GM23248 (cell line): ENCODE results near the gene ABHD12B. TPM values are rescaled to one million over a fixed set of nuclear protein-coding genes. Genes with fewer than 3 reads are reported as not detected.
"Not testable (repeated sequence)": the region's sequence is repeated elsewhere in the genome, so short reads cannot be mapped to it uniquely, and the experiment has no call there.

ENCODE experiments used
- DNase-seq: peaks from one replicate; pipeline ENCODE4 v3.0.0-alpha.2; 2015
- H2AFZ ChIP-seq: fragments of 200-600 bp; sonication (generic); 2 replicates; pipeline ENCODE4 v1.6.1; 2016; ENCODE audit warnings: antibody characterized with exemption
- H3F3A ChIP-seq: fragments of 200-600 bp; sonication (generic); 2 replicates; pipeline ENCODE4 v1.6.1; 2016; ENCODE audit warnings: mild to moderate bottlenecking, antibody characterized with exemption, mixed run types; ENCODE audit not compliant: insufficient read depth
- H3K27ac ChIP-seq: fragments of 200-600 bp; sonication (generic); 2 replicates; pipeline ENCODE4 v1.5.1; 2016; ENCODE audit warnings: mild to moderate bottlenecking
- H3K27me3 ChIP-seq: fragments of 200-600 bp; sonication (generic); replicated peaks from 2 replicates; pipeline ENCODE4 v1.6.1; 2016; ENCODE audit warnings: mild to moderate bottlenecking; ENCODE audit not compliant: insufficient read depth
- H3K36me3 ChIP-seq: fragments of 200-600 bp; sonication (generic); 2 replicates; pipeline ENCODE4 v1.6.1; 2016; ENCODE audit warnings: low read depth, mild to moderate bottlenecking
- H3K4me1 ChIP-seq: fragments of 200-600 bp; sonication (generic); 2 replicates; pipeline ENCODE4 v1.6.1; 2016; ENCODE audit warnings: mild to moderate bottlenecking; ENCODE audit not compliant: insufficient read depth
- H3K4me2 ChIP-seq: fragments of 200-600 bp; sonication (generic); one replicate; pipeline ENCODE4 v1.6.1; 2016; ENCODE audit warnings: mild to moderate bottlenecking; ENCODE audit not compliant: unreplicated experiment
- H3K4me3 ChIP-seq: fragments of 200-600 bp; sonication (generic); 2 replicates; pipeline ENCODE4 v1.5.1; 2016; ENCODE audit warnings: mild to moderate bottlenecking
- H3K79me2 ChIP-seq: fragments of 200-600 bp; sonication (generic); 2 replicates; pipeline ENCODE4 v1.6.1; 2016; ENCODE audit warnings: mild to moderate bottlenecking; ENCODE audit not compliant: insufficient read depth
- H3K9ac ChIP-seq: fragments of 200-600 bp; sonication (generic); 2 replicates; pipeline ENCODE4 v1.6.1; 2016; ENCODE audit warnings: mild to moderate bottlenecking
- H3K9me2 ChIP-seq: fragments of 200-600 bp; sonication (generic); 2 replicates; pipeline ENCODE4 v1.6.1; 2016; ENCODE audit warnings: mixed run types, mild to moderate bottlenecking, moderate library complexity; ENCODE audit not compliant: insufficient read depth
- H3K9me3 ChIP-seq: fragments of 200-600 bp; sonication (generic); one replicate; pipeline ENCODE4 v1.6.1; 2017; ENCODE audit warnings: low read depth
- H4K20me1 ChIP-seq: fragments of 200-600 bp; sonication (generic); 2 replicates; pipeline ENCODE4 v1.6.0; 2016; ENCODE audit not compliant: insufficient read depth
- EZH2 ChIP-seq: fragments of 200-600 bp; sonication (generic); IDR thresholded peaks from 2 replicates; pipeline ENCODE4 v1.6.1; 2018; ENCODE audit warnings: antibody characterized with exemption, mild to moderate bottlenecking; ENCODE audit not compliant: insufficient read depth, poor library complexity, severe bottlenecking
- EZH2phosphoT487 ChIP-seq: fragments of 200-600 bp; sonication (generic); IDR thresholded peaks from 2 replicates; pipeline ENCODE4 v1.6.1; 2018; ENCODE audit warnings: antibody characterized with exemption, moderate library complexity, mild to moderate bottlenecking, low read depth; ENCODE audit not compliant: insufficient read depth
- WGBS, 2 experiments: methylation state at CpG; one replicate each; pipeline ENCODE4 v1.1.6; 2015 to 2017; ENCODE audit warnings: low lambda C conversion rate in 2 of 2, low coverage in 1 of 2; ENCODE audit errors: missing lambda C conversion rate in 2 of 2; 5-methylcytosine and 5-hydroxymethylcytosine counted together
- in situ Hi-C: fragments of 300-500 bp; cut with MboI; formaldehyde crosslinking; loops from 2 replicates; pipeline ENCODE4 v1.15.0; 2020
- polyA plus RNA-seq: library from polyadenylated mRNA; unstranded; fragments of >200 nt; fragmentation: Nextera tagmentation; extraction: Ambion mirVana; gene quantifications from 2 replicates; pipeline ENCODE4 v1.2.1, GENCODE V29; 2016
- total RNA-seq: library from RNA; depleted of rRNA; stranded (reverse); fragments of >200 nt; shearing (Covaris generic); gene quantifications from 2 replicates; pipeline ENCODE4 v1.2.3, GENCODE V29; 2014

ABHD12B gene
- total and polyA plus RNA-seq, 2 experiments from 2014 or later, result 0.31 TPM; not detected in 1

GRCh38 chr14:50883827-50884197, 12.0 kb downstream of the ABHD12B start:
- no peak for DNase-seq
- Histone ChIP-seq H3K27me3 (peaks cover 5% of the 10 kb centered on the region; the same call in 1 of the 2 replicates), H2AFZ (no peak overlapping the region), H3K79me2 (no peaks in the 10 kb centered on the region), H3K4me2 (no peak overlapping the region), H3K36me3 (no peaks in the 10 kb centered on the region), H3K9me2 (no peaks in the 10 kb centered on the region), H3K4me1 (no peaks in the 10 kb centered on the region), H4K20me1 (no peaks in the 10 kb centered on the region), H3K9me3 (no peaks in the 10 kb centered on the region), H3F3A (no peaks in the 10 kb centered on the region), H3K4me3 (no peak overlapping the region), H3K9ac (no peak overlapping the region), H3K27ac (no peak overlapping the region)
- TF ChIP-seq EZH2, result no peak
- no peak for TF ChIP-seq EZH2phosphoT487
- in situ Hi-C loops, result no loop called here
- 92 to 100% methylated on average over 1 of the region's 1 CpG for WGBS, 2 experiments

- no peaks in the 10 kb centered on the region for H3K36me3 ChIP-seq
- no peaks in the 10 kb centered on the region for H3K27me3 ChIP-seq
- in situ Hi-C loops, result no loop called here
- TF ChIP-seq EZH2phosphoT487, result no peak
- no peak for TF ChIP-seq EZH2
- no peak overlapping the region for H3K9ac ChIP-seq
- no peaks in the 10 kb centered on the region for H4K20me1 ChIP-seq
- H2AFZ ChIP-seq, result no peak overlapping the region
- no peaks in the 10 kb centered on the region for H3K79me2 ChIP-seq
- no peaks in the 10 kb centered on the region for H3F3A ChIP-seq
- H3K9me2 ChIP-seq, result no peaks in the 10 kb centered on the region
- H3K4me1 ChIP-seq, result no peaks in the 10 kb centered on the region
- no peak overlapping the region for H3K27ac ChIP-seq
- no peak overlapping the region for H3K4me3 ChIP-seq
- no peak overlapping the region for H3K4me2 ChIP-seq
- DNase-seq, result no peak
- no peaks in the 10 kb centered on the region for H3K9me3 ChIP-seq
Observed at GRCh38 chr14:50887476-50887875, 15.6 kb downstream of the ABHD12B start.

GRCh38 chr14:50892255-50892654, 20.4 kb downstream of the ABHD12B start:
- no peak overlapping the region for H2AFZ ChIP-seq
- no peaks in the 10 kb centered on the region for H3K4me1 ChIP-seq
- H3K9me2 ChIP-seq, result no peaks in the 10 kb centered on the region
- no peak overlapping the region for H3K4me3 ChIP-seq
- no peaks in the 10 kb centered on the region for H3K79me2 ChIP-seq
- H3K36me3 ChIP-seq, result no peaks in the 10 kb centered on the region
- H3K4me2 ChIP-seq, result no peak overlapping the region
- no peak overlapping the region for H3K27ac ChIP-seq
- in situ Hi-C loops, result no loop called here
- TF ChIP-seq EZH2, result no peak
- no peak for DNase-seq
- no peaks in the 10 kb centered on the region for H4K20me1 ChIP-seq
- H3K27me3 ChIP-seq, result no peaks in the 10 kb centered on the region
- H3F3A ChIP-seq, result no peaks in the 10 kb centered on the region
- no peaks in the 10 kb centered on the region for H3K9me3 ChIP-seq
- 58 to 75% methylated on average over 5 of the region's 5 CpGs for WGBS, 2 experiments
- no peak overlapping the region for H3K9ac ChIP-seq

- H3K36me3 ChIP-seq, H3K27ac ChIP-seq, H3K4me3 ChIP-seq, H3K4me1 ChIP-seq, H3F3A ChIP-seq, H3K79me2 ChIP-seq, H3K9me2 ChIP-seq, H3K4me2 ChIP-seq, H4K20me1 ChIP-seq, H3K9ac ChIP-seq, in situ Hi-C loops, H3K9me3 ChIP-seq, H2AFZ ChIP-seq, DNase-seq, H3K27me3 ChIP-seq: not testable (repeated sequence)
- WGBS, 2 experiments, result 83 to 87% methylated on average over 3 to 7 of the region's 7 CpGs
Observed at GRCh38 chr14:50896421-50896820, 24.6 kb downstream of the ABHD12B start.

- H3K27ac ChIP-seq, H3K79me2 ChIP-seq, DNase-seq, H4K20me1 ChIP-seq, H3K36me3 ChIP-seq, in situ Hi-C loops, H3K27me3 ChIP-seq, H3K9ac ChIP-seq, H3K4me1 ChIP-seq, H3K4me2 ChIP-seq, H3K4me3 ChIP-seq, H2AFZ ChIP-seq, H3K9me2 ChIP-seq, H3K9me3 ChIP-seq, H3F3A ChIP-seq: not testable (repeated sequence)
- 95 to 100% methylated on average over 1 of the region's 1 CpG for WGBS, 2 experiments
Observed at GRCh38 chr14:50897005-50897404, 25.2 kb downstream of the ABHD12B start.
